GM21381 (cell line): ENCODE results near the gene ZBTB32.
A peak's percentile ranks its signal among the peaks of the same experiment; 100 is the strongest.

ENCODE experiments used
- ATAC-seq: cut with Tn5 transposase; IDR thresholded peaks from one replicate; pipeline ENCODE4 v1.9.1; 2021; ENCODE audit warnings: mild to moderate bottlenecking, moderate library complexity; ENCODE audit not compliant: unreplicated experiment

The ZBTB32 gene

DNA sequence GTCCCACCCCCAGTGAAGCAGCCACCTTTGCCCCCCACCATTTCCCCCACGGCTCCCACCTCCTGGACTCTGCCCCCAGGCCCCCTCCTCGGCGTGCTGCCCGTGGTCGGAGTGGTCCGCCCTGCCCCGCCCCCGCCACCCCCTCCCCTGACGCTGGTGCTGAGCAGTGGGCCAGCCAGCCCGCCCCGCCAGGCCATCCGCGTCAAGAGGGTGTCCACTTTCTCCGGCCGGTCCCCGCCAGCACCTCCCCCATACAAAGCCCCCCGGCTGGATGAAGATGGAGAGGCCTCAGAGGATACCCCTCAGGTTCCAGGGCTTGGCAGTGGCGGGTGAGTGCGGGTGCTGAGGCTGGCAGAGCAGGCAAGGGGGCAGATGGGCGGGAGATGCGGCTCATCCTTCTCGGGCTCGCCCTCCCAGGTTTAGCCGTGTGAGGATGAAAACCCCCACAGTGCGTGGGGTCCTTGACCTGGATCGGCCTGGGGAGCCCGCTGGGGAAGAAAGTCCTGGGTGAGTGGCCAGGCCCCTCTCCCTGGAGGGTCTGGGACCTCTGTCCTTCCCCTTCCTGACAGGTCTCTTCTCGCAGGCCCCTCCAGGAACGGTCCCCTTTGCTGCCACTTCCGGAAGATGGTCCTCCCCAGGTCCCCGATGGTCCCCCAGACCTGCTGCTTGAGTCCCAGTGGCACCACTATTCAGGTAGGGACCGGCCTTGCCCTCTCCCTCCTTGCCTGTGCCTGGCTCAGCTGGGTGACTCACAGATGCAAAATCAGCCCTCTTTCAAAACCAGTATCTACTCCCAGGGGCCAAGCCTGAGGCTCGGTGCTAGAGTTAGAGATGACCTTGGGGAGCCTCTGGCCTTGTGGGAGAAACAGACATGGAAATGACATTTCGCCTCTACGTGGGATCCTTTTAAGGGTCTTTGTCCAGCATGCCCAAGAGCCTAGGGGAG lies 29.1 kb downstream of the ZBTB32 start:
- ATAC-seq, result no peak

DNA sequence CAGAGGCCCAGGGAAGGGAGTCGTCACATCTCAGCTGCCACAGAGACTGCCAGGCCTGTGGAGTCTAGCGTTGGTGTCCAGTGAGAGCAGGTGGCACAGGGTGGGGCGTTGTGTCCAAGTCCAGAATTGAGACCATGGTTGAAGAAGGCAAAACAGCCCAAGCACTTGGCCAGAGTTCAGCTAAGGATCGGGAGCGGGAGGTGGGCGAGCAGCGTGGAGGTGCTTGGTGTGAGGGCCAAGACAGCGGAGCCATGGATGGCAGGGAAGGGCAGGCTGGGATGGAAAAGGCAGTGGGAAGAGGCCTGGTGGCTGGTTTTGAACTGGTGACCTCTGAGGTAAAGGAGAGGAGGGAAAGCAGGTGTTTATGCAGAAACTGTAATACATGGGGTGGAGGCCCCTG lies 29.9 kb downstream of the ZBTB32 start:
- ATAC-seq, result no peak

DNA sequence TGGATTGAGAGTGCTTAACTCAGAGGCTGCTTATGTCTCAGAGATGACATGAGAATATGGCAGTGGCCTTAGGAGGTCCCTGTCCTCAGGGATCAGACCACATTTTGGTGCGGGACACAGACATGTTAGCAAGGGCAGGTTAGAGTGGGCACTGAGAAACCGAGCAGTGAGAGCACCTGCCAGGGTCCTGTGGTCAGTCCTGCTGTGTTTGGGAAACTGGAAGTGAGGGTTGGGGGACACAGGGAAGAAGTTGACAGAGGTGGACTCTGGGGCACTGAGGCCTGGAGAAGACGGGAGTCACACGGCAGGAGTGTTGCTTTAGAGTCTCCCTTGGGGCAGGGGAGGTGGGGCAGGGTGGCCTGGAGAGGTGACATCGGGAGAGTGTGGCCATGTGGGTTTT lies 30.5 kb downstream of the ZBTB32 start:
- no peak for ATAC-seq

DNA sequence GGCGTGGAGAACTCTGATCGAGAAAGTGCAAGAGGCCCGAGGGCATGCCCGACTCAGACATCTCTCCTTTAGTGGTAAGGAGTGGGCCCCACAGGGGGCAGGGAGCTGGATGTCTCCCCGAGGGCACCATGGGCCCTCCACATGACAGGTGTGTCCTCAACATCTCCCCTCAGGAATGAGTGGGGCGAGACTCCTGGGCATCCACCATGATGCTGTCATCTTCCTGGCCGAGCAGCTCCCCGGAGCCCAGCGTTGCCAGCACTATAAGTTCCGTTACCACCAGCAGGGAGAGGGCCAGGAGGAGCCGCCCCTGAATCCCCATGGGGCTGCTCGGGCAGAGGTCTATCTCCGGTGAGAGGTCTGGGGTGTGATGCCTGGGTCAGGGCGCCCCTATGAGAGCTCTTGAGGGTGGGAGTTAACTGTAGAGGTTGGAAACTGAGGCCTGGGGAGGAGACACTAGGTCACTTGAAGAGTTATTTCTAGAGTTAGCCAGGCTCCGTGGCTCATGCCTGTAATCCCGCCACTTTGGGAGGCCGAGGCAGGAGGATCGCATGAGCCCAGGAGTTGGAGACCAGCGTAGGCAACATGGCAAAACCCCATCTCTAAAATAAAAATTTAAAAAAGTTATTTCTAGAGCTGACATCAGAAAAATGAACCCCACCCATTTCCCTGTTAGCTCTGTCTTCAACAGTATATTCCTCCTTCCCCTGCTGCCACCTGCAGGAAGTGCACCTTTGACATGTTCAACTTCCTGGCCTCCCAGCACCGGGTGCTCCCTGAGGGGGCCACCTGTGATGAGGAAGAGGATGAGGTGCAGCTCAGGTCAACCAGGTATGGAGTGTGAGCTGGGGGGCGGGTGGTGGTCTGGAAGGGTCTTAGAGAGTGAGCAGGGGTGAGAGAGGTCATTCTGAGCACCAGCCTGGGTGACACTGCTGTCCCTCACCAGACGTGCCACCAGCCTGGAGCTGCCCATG lies 32.8 kb downstream of the ZBTB32 start:
- no peak for ATAC-seq

DNA sequence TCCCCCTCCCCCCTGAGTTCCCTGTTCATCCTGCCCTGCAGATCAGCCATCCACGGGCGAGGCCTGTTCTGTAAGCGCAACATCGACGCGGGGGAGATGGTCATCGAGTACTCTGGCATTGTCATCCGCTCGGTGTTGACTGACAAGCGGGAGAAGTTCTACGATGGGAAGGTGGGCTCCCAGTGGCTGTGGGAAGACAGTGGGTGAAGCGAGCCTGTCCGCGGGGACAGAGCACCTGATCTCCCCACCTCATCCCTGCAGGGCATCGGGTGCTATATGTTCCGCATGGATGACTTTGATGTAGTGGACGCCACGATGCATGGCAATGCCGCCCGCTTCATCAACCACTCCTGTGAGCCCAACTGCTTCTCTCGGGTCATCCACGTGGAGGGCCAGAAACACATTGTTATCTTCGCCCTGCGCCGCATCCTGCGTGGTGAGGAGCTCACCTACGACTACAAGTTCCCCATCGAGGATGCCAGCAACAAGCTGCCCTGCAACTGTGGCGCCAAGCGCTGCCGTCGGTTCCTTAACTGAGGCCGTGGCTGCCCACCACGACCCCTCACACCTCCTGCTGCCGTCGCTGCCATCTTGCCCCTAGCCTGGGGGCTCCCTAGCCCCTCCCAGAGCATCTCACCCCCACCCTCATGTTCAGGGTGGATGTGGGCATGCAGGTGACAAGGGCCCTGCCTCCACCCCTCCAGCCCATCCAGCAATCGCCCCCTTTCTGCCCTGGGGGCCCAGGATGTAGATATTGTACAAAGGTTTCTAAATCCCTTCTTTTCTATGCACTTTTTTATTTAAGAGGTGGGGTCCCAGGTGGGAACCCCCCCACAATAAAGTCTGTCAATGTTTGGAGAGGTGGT lies 33.9 kb downstream of the ZBTB32 start:
- ATAC-seq, result no peak

DNA sequence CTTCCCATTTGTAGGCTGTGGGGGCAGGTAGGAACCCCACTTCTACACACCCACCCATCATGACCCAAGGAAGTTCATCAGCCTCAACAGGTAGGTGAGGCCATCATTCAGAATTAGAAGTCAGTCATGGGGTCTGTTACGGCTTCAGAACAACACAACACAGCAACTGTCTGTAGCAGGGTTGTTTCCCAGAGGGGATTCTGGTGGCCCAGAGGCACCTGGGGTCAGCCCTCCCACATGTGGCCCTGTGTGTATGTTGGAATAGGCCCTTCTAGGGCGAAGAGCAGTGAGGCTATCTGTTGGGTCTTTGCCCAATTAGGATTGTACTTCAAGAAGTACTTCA lies 34.5 kb downstream of the ZBTB32 start:
- no peak for ATAC-seq

DNA sequence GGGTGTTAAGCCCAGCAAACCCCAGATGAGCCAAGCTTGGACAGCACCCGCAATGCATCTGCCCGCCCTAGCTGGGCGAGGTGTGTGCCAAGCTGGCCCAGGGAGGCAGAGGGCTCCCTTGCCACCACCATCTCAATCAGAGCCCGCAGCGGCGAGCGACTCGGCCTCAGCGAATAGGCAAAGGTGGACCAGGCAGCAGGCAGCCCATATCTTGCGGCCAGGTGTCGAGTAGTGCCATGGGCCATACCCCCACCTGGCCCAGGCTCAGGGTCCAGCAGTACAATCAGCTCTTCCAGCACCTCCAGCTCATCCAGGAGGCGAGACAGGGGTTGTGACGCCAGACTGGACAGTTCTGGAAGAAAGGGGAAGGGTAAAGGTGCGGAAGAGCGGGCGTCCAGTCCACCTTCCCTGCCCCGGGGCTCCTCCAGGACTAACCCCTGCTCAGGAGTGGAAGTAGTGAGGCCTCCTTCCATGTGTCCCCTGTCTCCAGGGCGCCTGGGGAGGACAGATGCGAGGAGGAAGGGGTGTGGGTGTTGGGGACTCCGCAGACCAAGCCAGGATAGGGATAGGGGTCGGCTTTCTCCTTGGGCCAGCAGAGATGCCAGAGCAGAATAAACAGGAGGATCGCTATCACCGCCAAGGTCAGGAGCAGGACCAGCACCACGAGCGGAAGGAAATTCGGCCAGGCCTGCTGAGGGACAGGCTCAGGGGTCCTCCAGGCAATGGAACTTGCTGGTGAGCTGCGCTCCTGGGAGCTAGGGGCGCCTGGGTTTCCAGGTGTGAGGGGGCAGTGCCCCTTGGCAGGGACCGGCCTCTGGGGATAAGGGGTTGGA lies 35.1 kb downstream of the ZBTB32 start:
- ATAC-seq, result no peak

DNA sequence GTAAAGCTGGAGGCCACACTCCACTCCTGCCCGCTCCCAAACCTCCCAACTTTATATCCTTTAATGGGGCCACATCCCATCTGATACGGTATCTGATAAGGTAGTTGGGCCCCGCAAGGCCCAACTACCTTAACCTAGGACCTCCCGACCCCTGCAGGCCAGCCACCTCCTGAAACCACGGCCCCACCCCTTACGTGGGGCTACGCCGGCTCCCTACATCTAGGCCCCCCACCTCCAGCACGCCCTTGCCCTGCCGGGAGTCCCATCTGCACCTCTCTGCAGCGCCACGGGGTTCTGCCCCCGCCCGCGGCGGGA lies 35.7 kb downstream of the ZBTB32 start:
- peak; percentile 11 for ATAC-seq

DNA sequence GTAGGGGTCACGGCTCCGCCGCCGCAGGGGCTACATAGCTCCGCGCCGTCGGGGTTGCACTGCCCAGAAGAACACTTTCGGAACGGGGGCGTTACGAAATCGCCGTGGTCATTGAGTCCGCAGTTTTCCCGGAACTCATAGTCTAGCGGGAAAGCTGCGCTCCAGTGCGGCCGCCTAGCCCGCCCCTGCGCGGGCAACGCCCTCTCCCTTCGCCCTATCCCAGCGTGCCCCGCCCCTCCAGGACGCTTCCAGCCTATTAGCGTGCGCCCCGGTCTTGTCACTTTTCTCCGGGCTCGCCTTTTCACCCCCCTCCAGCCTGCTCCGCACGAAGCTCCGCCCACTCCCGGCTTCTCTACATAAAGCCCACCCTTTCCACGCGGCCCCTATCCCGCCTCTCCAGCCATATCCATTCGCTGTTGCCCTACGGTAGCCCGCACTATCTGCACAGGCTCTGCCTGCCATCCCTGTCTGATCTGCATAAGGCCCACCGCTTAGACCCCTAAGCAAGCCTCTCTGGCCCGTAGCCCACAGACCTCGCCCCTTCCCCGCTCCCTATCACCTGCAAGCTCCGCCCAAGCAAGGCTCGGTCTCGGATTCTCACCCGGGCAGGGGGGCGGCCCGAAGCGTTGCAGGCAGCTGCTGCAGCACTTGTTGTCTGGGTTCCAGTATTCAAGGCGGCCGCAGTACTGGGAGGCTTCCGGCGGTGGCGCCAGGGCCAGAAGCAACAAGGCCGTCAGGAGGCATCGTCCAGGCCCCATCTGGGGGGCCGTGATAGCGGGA lies 36.3 kb downstream of the ZBTB32 start:
- ATAC-seq, result peak; percentile 50

DNA sequence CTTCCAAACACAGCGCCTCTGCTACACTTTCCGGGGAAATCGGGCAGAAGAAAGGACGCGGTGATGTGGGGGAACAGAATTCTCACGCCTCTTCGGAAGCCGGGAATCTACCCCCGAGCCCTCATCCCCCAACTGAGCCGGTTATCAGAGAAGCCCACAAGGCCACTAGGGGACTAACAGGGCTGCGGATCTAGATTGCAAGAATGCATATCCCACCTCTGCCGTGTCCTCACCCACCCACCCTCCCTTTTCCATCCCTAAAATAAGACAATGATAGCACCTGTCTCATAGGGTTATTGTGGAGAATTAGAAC lies 36.8 kb downstream of the ZBTB32 start:
- no peak for ATAC-seq

DNA sequence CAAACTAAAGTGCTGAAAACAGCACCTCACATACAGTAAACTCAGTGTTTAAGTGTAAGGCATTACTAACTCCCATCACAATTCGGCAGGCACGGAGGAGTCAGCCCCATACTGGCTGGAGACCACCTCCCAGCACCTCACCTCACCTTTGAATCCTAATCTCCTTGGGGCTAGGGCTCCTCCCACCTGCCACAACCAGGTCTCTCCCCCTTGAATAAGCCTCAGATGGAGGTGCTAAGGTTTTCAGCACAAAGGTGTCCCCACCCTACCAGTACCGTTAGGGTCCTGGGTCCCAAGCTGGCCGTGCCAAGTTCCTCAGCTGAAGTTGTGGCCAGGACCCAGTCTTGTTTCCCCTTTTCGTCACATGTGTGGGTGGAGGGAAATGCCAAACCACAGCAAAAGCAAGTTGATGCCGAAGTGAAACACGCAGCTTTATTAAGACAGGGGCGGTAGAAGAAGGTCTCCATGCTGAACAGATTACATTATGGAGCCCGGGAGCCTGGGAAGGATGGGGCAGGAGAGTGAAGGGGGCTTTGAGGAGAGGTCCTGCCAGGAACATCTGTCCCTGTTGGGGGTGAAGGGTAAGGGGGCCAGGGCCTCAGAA lies 37.9 kb downstream of the ZBTB32 start, which contains the start of gene IGFLR1:
TSS of gene IGFLR1 (minus strand) at position 332 of the 604 bp plus-strand sequence. CDS start 1,272 bp downstream, outside the sequence.
- ATAC-seq, result no peak

DNA sequence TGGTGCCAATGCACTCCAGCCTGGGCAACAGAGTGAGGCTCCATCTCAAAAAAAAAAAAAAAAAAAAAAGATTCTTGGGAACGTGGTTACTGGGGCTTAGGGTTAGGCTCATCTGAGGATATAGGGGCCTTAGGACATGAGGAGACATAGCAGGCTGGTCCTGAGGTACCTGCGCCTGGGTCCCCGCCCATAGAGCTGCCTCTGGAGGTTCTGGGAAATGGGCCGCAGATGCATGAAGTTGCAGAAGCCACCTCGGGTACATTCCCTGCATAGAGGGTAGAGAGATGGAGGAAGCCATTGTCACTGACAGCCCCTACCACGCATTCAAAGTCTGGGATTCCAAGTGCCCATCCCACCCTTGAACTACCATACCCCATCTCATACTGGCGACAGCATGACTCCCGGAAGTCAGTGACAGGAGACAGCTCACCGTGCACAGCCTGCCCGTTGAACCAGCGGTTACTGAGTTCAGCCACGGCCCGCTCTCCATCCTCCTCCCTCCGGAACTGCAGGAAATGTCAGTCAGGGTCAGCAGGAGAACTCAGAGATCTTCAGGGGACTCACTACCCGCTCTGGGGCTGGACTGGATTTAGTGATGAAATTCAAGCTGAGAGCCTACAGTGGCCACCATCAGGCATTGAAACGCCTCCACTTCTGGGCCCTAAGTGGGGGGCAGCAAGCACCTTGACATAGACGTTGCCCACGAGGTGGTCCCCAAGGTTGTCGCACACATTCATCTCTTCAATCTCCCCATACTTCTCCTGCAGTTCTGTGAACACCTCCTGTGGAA lies 39.5 kb downstream of the ZBTB32 start:
- no peak for ATAC-seq

DNA sequence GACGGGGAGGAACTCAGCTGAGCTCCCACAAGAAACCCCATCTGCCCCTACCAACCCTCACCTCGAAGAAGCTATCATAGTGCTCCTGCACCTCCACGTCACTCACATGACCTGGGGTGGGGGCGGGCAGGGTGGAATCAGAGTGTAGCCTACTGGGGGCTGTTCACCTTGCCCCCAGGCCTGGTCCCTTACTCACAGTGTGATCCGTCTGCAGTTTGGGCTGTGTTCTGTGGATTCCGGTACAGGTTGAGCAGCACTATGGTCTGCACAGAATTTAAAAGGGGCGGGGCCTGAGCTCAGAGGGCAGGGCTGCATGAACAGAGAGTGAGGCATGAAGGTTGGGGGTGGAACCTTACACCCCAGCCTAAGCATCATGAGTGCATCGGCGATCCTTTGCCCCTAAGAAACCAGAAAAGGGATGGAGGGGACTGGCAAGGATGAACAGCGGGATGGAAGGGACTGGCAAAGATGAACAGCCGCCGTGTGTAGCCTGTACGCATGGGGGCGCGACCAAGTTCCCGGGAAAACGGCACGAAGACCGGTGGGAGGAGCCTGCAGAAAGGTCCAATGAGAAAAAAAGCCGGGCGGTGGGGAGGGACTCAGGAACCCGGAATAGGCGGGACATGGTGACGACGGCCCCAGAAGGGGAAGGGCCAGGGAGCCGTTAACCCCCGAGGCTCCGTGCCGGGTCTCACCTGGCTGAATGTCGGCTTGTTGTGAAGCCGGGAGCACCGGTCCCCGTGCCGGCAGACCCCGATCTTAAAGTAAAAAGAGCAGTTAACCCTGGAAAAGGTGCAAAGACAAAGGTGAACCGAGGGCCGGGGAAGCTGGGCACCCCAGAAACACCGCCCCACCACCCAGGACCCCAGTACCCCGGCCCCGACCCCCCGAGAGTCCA lies 40.3 kb downstream of the ZBTB32 start:
- peak; percentile 25 for ATAC-seq

DNA sequence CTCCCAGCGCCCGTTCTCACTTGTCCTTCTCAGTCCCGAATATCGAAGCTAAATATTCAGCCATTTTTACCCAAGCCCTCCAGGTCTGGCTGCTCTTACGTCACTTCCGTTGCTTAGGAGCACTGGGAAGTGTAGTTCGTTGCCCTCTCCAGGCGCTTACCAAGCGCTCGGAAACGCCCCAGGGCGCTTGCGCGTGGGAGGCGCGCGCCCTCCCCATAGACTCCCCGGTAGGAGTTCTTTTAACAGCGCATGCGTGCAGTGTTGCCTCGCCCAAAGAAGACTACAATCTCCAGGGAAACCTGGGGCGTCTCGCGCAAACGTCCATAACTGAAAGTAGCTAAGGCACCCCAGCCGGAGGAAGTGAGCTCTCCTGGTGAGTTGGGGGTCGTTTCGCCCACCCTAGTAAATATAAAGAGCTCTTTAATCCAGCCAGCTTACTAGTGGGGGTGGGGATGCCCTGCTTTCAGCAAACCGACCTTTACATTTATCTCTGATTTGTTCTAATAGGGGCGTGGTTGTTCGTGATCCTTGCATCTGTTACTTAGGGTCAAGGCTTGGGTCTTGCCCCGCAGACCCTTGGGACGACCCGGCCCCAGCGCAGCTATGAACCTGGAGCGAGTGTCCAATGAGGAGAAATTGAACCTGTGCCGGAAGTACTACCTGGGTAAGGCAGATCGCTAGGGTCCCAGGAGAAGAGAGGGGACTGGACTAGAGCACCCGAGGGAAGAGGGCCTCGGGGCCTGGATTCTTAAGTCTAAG lies 41.1 kb downstream of the ZBTB32 start, which contains the start of the genes PSENEN and U2AF1L4:
TSS of gene PSENEN (plus strand) at position 324 of the 759 bp plus-strand sequence. CDS start at position 604, 280 bp downstream.
TSS of gene U2AF1L4 (minus strand) at position 91 of the 759 bp plus-strand sequence. CDS start at position 64, 27 bp downstream.
- ATAC-seq, result peak; percentile 40

DNA sequence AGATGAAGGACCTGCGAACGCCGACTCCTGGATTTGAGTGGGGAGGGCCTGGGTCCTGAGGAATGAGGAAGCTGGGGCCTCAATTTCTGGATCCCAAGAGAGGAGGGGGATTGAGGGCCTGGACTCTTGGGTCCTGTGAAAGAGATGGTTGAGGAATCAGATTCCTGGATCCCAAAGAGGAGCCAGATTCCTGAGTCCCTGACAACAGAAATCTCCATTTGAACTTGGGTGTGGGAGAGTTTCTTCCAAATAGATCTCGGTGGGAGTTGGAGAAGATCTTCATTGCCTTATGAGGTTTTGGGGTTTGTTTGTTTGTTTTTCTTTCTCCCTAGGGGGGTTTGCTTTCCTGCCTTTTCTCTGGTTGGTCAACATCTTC lies 41.7 kb downstream of the ZBTB32 start:
- ATAC-seq, result no peak

DNA sequence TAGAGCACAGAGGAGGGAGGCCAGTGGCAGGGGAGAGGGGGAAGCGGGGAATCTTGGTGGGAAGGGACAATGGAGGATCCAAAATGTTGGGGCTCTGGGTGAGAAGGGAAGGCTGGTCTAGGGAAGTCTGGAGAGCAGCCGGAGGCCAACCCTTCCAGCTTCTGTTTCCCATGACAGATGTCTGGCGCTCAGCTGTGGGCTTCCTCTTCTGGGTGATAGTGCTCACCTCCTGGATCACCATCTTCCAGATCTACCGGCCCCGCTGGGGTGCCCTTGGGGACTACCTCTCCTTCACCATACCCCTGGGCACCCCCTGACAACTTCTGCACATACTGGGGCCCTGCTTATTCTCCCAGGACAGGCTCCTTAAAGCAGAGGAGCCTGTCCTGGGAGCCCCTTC lies 42.2 kb downstream of the ZBTB32 start:
- ATAC-seq, result no peak
